Renal cortex interstitium (tissue), 15 donors: Measurements from ENCODE around the gene FBXO8. TPM values are rescaled to one million over a fixed set of nuclear protein-coding genes. Genes with fewer than 3 reads are reported as not detected.

Experiments used
- DNase-seq, 11 donors: peaks; one replicate each; pipeline ENCODE4 v3.0.0-alpha.2; 2013; ENCODE audit warnings: low read depth in 9 of 11, low spot score in 4 of 11; ENCODE audit errors: extremely low read depth in 1 of 11
- long read RNA-seq, 16 experiments: transcript quantifications; one replicate each; lab custom pipeline, GENCODE V29; 2026
- polyA plus RNA-seq, 3 donors: library from polyadenylated mRNA; unstranded; fragments of 120-200 nt; gene quantifications; one replicate each; pipeline ENCODE4 v1.2.1, GENCODE V29; 2013; ENCODE audit not compliant: insufficient read length in 3 of 3

Gene FBXO8, protein sequence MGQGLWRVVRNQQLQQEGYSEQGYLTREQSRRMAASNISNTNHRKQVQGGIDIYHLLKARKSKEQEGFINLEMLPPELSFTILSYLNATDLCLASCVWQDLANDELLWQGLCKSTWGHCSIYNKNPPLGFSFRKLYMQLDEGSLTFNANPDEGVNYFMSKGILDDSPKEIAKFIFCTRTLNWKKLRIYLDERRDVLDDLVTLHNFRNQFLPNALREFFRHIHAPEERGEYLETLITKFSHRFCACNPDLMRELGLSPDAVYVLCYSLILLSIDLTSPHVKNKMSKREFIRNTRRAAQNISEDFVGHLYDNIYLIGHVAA
- polyA plus RNA-seq, result 10 to 100 TPM; 29.5 to 35.6 (median 33.0) TPM
- long read RNA-seq, donor 1, transcript FBXO8-201 (6 exons, 2,577 nt), result major isoform, 6 of 6 reads
- long read RNA-seq, donor 1, partial matches to known transcripts, result 0 of 6 reads
- long read RNA-seq, donor 1, other reads (novel, unspliced or antisense), result 0 of 6 reads
- long read RNA-seq, donor 2, transcript FBXO8-201 (6 exons, 2,577 nt), result major isoform, 6 of 6 reads
- long read RNA-seq, donor 2, partial matches to known transcripts, result 0 of 6 reads
- long read RNA-seq, donor 2, other reads (novel, unspliced or antisense), result 0 of 6 reads
- long read RNA-seq, donor 3, transcript FBXO8-201 (6 exons, 2,577 nt), result major isoform, 5 of 5 reads
- long read RNA-seq, donor 3, partial matches to known transcripts, result 0 of 5 reads
- long read RNA-seq, donor 3, other reads (novel, unspliced or antisense), result 0 of 5 reads
- long read RNA-seq, donor 4, transcript FBXO8-201 (6 exons, 2,577 nt), result major isoform, 6 of 6 reads
- long read RNA-seq, donor 4, partial matches to known transcripts, result 0 of 6 reads
- long read RNA-seq, donor 4, other reads (novel, unspliced or antisense), result 0 of 6 reads
- long read RNA-seq, donor 5, result 0 reads
- long read RNA-seq, donor 6, partial matches to known transcripts, result 0 of 4 reads
- long read RNA-seq, donor 6, other reads (novel, unspliced or antisense), result 0 of 4 reads
- long read RNA-seq, donor 7, transcript FBXO8-201 (6 exons, 2,577 nt), result major isoform, 6 of 6 reads
- long read RNA-seq, donor 7, partial matches to known transcripts, result 0 of 6 reads
- long read RNA-seq, donor 7, other reads (novel, unspliced or antisense), result 0 of 6 reads
- long read RNA-seq, donor 8, result 0 reads
- long read RNA-seq, donor 9, transcript FBXO8-201 (6 exons, 2,577 nt), result major isoform, 7 of 7 reads
- long read RNA-seq, donor 9, partial matches to known transcripts, result 0 of 7 reads
- long read RNA-seq, donor 9, other reads (novel, unspliced or antisense), result 0 of 7 reads
- long read RNA-seq, donor 10, transcript FBXO8-201 (6 exons, 2,577 nt), result major isoform, 12 of 12 reads
- long read RNA-seq, donor 10, partial matches to known transcripts, result 0 of 12 reads
- long read RNA-seq, donor 10, other reads (novel, unspliced or antisense), result 0 of 12 reads
- long read RNA-seq, donor 11, partial matches to known transcripts, result 0 of 4 reads
- long read RNA-seq, donor 11, other reads (novel, unspliced or antisense), result 0 of 4 reads
- long read RNA-seq, donor 12, transcript FBXO8-201 (6 exons, 2,577 nt), result major isoform, 5 of 5 reads
- long read RNA-seq, donor 12, partial matches to known transcripts, result 0 of 5 reads
- long read RNA-seq, donor 12, other reads (novel, unspliced or antisense), result 0 of 5 reads
- long read RNA-seq, donor 13, result 0 reads
- long read RNA-seq, donor 14, partial matches to known transcripts, result 0 of 4 reads
- long read RNA-seq, donor 14, other reads (novel, unspliced or antisense), result 0 of 4 reads
- long read RNA-seq, donor 15, partial matches to known transcripts, result 0 of 1 reads
- long read RNA-seq, donor 15, other reads (novel, unspliced or antisense), result 0 of 1 reads
- long read RNA-seq, donor 16, transcript FBXO8-201 (6 exons, 2,577 nt), result major isoform, 22 of 22 reads
- long read RNA-seq, donor 16, partial matches to known transcripts, result 0 of 22 reads
- long read RNA-seq, donor 16, other reads (novel, unspliced or antisense), result 0 of 22 reads

- DNase-seq, result peak; percentile 73 to 91 (median 82)
Observed at GRCh38 chr4:174283507-174284471, at the start of gene FBXO8, which contains the start of gene CEP44. Gene FBXO8, minus strand, starts transcription at chr4:174283667. Its CDS starts 20,575 bp downstream, at chr4:174263092. Gene CEP44, plus strand, starts transcription at chr4:174283911. Its CDS starts 15,211 bp downstream, at chr4:174299122.

GRCh38 chr4:174332741-174333493 is 49.5 kb upstream of the FBXO8 start:
- no peak for DNase-seq

DNA sequence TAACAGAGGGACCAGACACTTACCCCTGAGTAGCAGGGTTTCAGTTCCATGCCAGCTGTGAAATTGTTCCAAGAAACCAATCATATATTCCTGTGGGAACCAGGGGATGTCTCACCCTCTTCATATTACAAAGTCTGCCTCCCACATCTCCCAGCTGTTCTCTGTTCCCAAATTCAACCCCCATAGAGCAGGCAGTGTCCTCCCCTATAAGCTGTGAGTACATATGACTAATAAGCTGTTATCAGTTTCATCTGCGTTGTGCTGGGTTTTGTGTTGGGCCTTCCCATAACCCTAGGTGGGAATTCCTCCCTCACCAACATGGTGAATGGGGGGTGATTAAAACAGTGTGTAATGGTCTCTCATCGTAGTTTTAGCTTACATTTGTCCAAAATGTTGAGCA is 41.3 kb upstream of the FBXO8 start:
- DNase-seq, result no peak

DNA sequence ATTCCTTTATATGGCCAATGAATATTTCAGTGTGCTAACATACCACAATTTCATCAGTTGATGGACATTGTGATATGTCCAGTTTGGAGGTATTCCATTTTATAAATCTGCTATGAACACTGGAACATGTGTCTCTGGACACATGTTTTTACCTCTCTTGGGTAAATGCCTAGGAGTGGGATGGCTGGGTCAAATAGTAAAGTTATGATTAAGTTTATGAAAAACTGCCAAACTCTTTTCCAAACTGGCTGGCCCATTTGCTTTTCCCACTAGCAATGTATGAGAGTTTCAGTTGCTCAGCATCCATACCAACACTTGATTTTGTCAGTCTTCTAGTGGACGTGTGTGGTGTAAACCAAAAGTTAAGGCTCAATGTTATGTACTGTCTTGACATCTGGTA is 40.8 kb upstream of the FBXO8 start:
- DNase-seq, result no peak

- no peak for DNase-seq
Observed at GRCh38 chr4:174320494-174321199, 37.2 kb upstream of the FBXO8 start.

DNA sequence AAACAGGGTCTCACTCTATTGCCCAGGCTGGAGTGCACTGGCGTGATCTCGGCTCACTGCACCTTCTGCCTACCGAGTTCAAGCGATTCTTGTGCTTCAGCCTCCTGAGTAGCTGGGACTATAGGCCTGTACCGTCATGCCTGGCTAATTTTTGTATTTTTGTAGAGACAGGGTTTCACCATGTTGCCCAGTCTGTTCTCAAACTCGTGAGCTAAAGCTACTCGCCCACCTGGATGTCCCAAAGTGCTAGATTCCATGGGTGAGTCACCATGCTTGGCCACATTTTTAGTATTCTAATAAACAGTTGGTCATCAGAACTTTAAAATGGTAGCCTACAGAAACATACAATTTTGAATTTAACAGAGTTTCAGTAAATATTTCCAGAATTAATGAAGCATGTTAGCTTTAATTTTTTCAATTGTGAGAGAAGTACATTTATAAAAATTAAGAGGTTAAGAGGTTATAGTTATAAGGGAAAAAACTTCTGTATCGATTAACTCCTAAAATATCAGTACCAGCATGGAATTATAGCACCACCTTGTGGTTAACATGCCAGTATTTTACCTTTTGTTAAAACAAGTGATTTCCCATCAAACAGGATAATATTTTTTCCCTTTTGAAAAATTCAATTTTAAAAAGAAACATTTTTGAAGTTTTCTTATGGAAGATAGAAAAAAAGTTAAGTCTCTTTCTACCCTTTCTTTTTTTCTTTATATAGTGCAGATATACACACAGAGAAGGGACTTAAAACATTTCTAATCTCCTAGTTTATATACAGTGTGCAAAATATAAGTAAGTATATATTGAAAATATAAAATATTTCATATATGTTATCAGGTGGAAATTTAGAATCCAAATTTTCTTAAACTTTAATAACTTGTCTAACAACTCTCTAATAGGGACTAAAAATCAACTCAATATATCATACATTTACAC is 35.6 kb upstream of the FBXO8 start:
- DNase-seq, result peak in 6 of 11 donors; percentile 2 to 7 (median 6)

- DNase-seq, result no peak
Observed at GRCh38 chr4:174317531-174317930, 34.1 kb upstream of the FBXO8 start.

DNA sequence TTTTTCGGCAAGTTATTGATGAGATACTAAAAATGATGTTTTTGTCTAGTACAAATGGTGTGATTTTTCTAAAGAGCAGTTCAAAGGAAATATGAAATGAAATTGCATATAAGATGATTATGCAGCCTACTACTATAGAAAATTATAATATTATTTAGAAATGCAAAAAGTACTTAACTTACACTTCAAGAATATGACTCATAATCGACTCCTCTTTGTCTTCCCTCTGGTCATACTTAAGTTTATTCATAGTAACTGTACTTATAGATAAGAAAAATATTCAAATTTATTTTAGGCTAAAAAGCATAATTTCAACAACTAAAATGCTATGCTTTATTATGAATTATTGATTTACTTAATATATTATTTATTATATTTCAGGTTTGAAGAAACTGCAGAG is 33.5 kb upstream of the FBXO8 start:
- DNase-seq, result no peak

DNA sequence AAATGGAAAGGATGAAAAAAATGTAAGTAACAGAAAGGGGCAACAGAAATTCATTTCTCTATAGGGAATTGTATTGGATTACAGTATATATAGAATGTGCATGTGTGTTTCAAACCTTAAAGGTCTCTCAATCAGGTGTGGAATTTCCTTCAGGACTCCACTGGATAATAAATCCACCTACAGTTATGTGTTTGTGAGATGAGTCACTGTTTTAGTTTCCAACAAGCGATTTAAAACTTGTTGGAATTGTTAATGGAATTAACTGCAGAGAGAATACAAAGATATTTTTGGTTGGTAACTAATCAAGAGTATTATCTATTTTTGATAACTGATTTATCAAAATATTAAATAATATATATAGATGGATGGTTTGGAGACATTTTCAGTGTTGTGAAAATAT is 33.1 kb upstream of the FBXO8 start:
- DNase-seq, result no peak

DNA sequence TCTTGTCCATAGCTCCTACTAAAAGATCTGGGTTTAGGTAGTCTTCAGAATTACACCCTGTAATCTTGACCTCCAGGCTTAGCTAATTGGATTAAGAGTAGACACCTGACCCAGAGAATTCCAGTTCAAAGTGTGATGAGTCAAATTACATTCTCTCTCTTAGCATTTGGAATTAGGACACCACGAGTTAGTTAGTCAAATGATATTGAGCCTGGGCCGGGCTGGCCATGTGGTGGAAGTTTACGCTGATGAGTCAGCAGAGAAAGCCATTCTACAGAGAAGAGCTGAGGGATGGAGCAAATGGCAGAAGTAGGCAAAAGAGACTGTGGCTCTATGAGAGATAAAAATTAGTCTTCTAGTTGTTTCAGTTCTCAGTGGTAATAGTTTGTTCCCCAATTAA is 31.3 kb upstream of the FBXO8 start:
- no peak for DNase-seq

- no peak for DNase-seq
Observed at GRCh38 chr4:174314274-174314673, 30.8 kb upstream of the FBXO8 start.

GRCh38 chr4:174312993-174313392 is 29.5 kb upstream of the FBXO8 start:
- DNase-seq, result no peak

- no peak for DNase-seq
Observed at GRCh38 chr4:174307694-174308093, 24.2 kb upstream of the FBXO8 start.

DNA sequence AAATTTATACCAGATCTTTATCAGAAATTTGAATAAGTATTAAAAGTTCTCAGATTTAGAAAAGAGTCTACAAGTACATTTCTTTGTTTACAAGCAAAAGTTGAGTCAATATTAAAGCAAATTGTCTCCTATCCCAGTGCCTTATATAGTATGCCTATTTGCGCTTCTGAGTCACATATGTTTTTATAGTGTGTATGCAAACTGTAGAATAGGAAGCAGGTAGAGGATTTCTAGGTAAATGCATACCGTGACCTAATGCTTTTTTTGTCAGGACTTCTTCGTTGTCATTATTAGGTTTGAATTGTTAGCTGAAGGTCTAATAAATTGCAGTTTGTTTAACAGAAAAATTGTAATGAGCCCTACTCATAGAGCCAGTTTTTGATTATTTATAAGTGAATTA is 22.5 kb upstream of the FBXO8 start:
- no peak for DNase-seq
